Ovary (tissue), 9 donors: ENCODE measurements around the gene AAK1. TPM values are rescaled to one million over a fixed set of nuclear protein-coding genes. Genes with fewer than 3 reads are reported as not detected.

Experiments
- DNase-seq, 5 donors: peaks; one replicate each; pipeline ENCODE4 v3.0.0-alpha.2; 2019 to 2020
- H3K27ac ChIP-seq, 2 donors: fragments of 200-600 bp; one replicate each; pipeline versions ENCODE4 v1.5.1 to v1.8.0; 2019 to 2022
- H3K27me3 ChIP-seq: fragments of 200-600 bp; one replicate; pipeline ENCODE4 v1.8.0; 2022
- H3K36me3 ChIP-seq: fragments of 200-600 bp; sonication (generic); one replicate; pipeline ENCODE4 v1.5.1; 2019
- H3K4me1 ChIP-seq: one replicate; pipeline ENCODE4 v1.8.1; 2013; ENCODE audit warnings: mild to moderate bottlenecking, moderate library complexity; ENCODE audit not compliant: insufficient read depth
- H3K4me3 ChIP-seq: fragments of 200-600 bp; sonication (generic); one replicate; pipeline ENCODE4 v1.5.1; 2017
- H3K9me3 ChIP-seq, 2 donors: fragments of 200-600 bp in 1 of 2; sonication (generic) in 1 of 2; one replicate each; pipeline versions ENCODE4 v1.5.1 to v1.8.1; 2013 to 2019; ENCODE audit warnings: mild to moderate bottlenecking in 1 of 2, moderate library complexity in 1 of 2
- EP300 ChIP-seq: sonication (generic); formaldehyde crosslinking; IDR thresholded peaks from one replicate; pipeline ENCODE4 v1.6.1; 2017; ENCODE audit warnings: antibody characterized with exemption
- POLR2A ChIP-seq: fragments of 450-650 bp; IDR thresholded peaks from one replicate; pipeline ENCODE4 v1.6.1; 2017; ENCODE audit warnings: antibody characterized with exemption, mild to moderate bottlenecking, moderate library complexity
- WGBS, 3 donors: extraction: QIAGEN DNeasy Blood & Tissue Kit in 1 of 3; methylation state at CpG; one replicate each; pipeline versions ENCODE4 v1.1.5 to v1.1.7; 2013 to 2017; 5-methylcytosine and 5-hydroxymethylcytosine counted together
- intact Hi-C, 4 donors: fragments of 100-400 bp; cut with DNase I; formaldehyde crosslinking; loops; one replicate each; pipeline versions ENCODE4 v1.11.0 to v1.15.1; 2022 to 2023
- polyA plus RNA-seq, 2 donors: library from polyadenylated mRNA; stranded (reverse); fragments of 200-250 nt in 1 of 2; fragments of 350-450 nt in 1 of 2; fragmentation: Illumina TruSeq in 1 of 2; extraction: RNeasy Lipid Tissue Mini Kit (QIAGEN cat#74804) in 1 of 2; gene quantifications; one replicate each; pipeline ENCODE4 v1.2.3, GENCODE V29; 2013 to 2014
- total RNA-seq, 7 donors: library from RNA; depleted of rRNA in 2 of 7; stranded (reverse); fragments of >200 nt in 2 of 7; fragmentation: NEBNext Ultra II Directional in 3 of 7; extraction: Animal tissue kit (Norgen Biotek cat#: 25700) in 3 of 7; gene quantifications; one replicate each; pipeline versions ENCODE4 v1.1.0 to v1.2.4, GENCODE V29; 2016 to 2023
- TF ChIP-seq, protein P1 (sequence below), 3 donors: fragments of 450-650 bp in 2 of 3; fragments of 200-600 bp in 1 of 3; IDR thresholded peaks; one replicate each; pipeline versions ENCODE4 v1.5.1 to v1.8.0; 2016 to 2022; ENCODE audit warnings: antibody characterized with exemption in 3 of 3, mild to moderate bottlenecking in 1 of 3
- donor health status: DM: no; HTN: no; CAD: no; lungs with moderate emphysema.
- donor health status: DM: no; HTN: no; CAD: no.
- donor health status: Bipolar disorder and iron deficiency.
- donor health status: DM: yes; HTN: yes; CAD: no.
- donor health status: DM: no; HTN: no; CAD: no.
- donor health status: DM: yes; HTN: yes; CAD: no.

AAK1 gene
- total and polyA plus RNA-seq, 9 donors: 7.4 to 53.6 (median 34.3) TPM

DNA sequence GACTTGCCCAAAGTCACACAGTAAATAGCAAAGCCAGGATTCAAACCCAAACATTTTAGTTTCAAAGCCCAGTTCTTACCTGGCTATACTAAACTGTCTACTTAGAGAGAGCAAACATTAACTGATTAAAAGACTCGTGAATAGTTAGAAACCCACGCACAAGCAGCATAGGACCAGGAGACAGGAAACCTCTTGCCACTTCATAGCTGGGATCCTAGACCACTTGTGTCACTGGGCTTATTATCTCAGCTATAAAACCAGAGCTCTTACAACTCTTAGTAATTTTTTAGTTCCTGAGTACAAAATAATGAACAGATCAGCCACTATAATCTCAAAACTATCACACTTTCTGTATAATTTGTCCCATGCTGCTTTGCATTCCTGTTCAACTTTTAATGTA lies 2.4 kb upstream of the AAK1 start:
- H3K36me3 ChIP-seq: no peaks in the 10 kb centered on the region
- no peak overlapping the region for H3K27ac ChIP-seq
- TF ChIP-seq, protein P1, sequence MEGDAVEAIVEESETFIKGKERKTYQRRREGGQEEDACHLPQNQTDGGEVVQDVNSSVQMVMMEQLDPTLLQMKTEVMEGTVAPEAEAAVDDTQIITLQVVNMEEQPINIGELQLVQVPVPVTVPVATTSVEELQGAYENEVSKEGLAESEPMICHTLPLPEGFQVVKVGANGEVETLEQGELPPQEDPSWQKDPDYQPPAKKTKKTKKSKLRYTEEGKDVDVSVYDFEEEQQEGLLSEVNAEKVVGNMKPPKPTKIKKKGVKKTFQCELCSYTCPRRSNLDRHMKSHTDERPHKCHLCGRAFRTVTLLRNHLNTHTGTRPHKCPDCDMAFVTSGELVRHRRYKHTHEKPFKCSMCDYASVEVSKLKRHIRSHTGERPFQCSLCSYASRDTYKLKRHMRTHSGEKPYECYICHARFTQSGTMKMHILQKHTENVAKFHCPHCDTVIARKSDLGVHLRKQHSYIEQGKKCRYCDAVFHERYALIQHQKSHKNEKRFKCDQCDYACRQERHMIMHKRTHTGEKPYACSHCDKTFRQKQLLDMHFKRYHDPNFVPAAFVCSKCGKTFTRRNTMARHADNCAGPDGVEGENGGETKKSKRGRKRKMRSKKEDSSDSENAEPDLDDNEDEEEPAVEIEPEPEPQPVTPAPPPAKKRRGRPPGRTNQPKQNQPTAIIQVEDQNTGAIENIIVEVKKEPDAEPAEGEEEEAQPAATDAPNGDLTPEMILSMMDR (IDR thresholded peaks at IDR 0.05): no peak
- TF ChIP-seq POLR2A: no peak
- no peak for TF ChIP-seq EP300
- H3K9me3 ChIP-seq: no peaks in the 10 kb centered on the region
- WGBS, 3 donors: 83 to 87% (median 84%) methylated on average over 2 of the region's 2 CpGs
- peaks cover 7% of the 10 kb centered on the region for H3K4me1 ChIP-seq
- H3K4me3 ChIP-seq: no peak overlapping the region
- intact Hi-C loops: no loop called here
- H3K27me3 ChIP-seq: no peaks in the 10 kb centered on the region
- DNase-seq: no peak

GRCh38 chr2:69645031-69645431 lies 1.5 kb upstream of the AAK1 start:
- WGBS, 3 donors: 18 to 22% (median 19%) methylated on average over 7 of the region's 7 CpGs
- H3K36me3 ChIP-seq: no peaks in the 10 kb centered on the region
- intact Hi-C loops: no loop called here
- H3K9me3 ChIP-seq: no peaks in the 10 kb centered on the region
- DNase-seq: no peak
- H3K27me3 ChIP-seq: no peaks in the 10 kb centered on the region
- peak overlapping the region; percentile 96 for H3K4me3 ChIP-seq
- no peak overlapping the region for H3K27ac ChIP-seq
- peaks cover 12% of the 10 kb centered on the region for H3K4me1 ChIP-seq
- TF ChIP-seq EP300: no peak
- TF ChIP-seq POLR2A: no peak
- TF ChIP-seq, protein P1 (IDR thresholded peaks at IDR 0.05): no peak

DNA sequence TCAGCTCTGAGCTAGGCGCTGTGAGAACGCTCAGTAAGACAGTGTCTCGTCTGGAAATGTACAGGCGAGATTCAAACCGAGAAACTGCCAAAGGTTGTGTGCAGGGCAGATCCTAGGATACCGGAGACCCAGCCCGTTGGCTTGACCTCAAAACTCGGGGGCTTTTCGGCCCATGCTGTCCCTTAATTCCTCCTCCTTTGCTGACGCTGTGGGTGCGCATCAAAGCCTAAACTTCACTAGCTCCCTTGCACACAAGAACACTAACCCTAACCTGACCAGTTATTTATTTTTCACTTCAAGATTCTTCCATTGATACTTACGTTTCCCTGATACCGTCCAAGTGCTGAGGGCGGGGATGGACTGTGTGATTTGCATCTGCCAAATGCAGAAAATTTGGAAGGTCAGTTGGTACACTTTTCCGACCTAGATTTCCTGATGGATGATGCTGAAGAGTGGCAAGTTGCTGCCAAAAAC lies 1.0 kb upstream of the AAK1 start:
- no peaks in the 10 kb centered on the region for H3K36me3 ChIP-seq
- WGBS, 3 donors: 1 to 3% (median 3%) methylated on average over 15 of the region's 15 CpGs
- peak overlapping the region; percentile 96 for H3K4me3 ChIP-seq
- TF ChIP-seq POLR2A (no peak), EP300 (no peak)
- TF ChIP-seq, protein P1 (IDR thresholded peaks at IDR 0.05): no peak
- DNase-seq: peak in 1 of 5 donors; percentile 46
- intact Hi-C loops: no loop called here
- peaks cover 14% of the 10 kb centered on the region for H3K4me1 ChIP-seq
- H3K9me3 ChIP-seq: no peaks in the 10 kb centered on the region
- H3K27me3 ChIP-seq: no peaks in the 10 kb centered on the region
- H3K27ac ChIP-seq: peak overlapping the region; percentile 89 to 94

GRCh38 chr2:69642709-69643601 lies 584 bp downstream of the AAK1 start:
- H3K4me1 ChIP-seq: peaks cover 14% of the 10 kb centered on the region
- peak; percentile 37 to 68 (median 64) for DNase-seq
- WGBS, 3 donors: 0 to 1% (median 0%) methylated on average over 51 to 58 of the region's 58 CpGs
- no peaks in the 10 kb centered on the region for H3K27me3 ChIP-seq
- H3K27ac ChIP-seq: peak overlapping the region; percentile 89 to 94
- intact Hi-C loops: no loop called here
- no peak for TF ChIP-seq EP300
- no peak for TF ChIP-seq POLR2A
- TF ChIP-seq, protein P1 (IDR thresholded peaks at IDR 0.05): no peak
- peak overlapping the region; percentile 96 for H3K4me3 ChIP-seq
- H3K9me3 ChIP-seq: no peaks in the 10 kb centered on the region
- no peaks in the 10 kb centered on the region for H3K36me3 ChIP-seq
